Kidney (tissue), 14 donors: Measurements from ENCODE around the gene SMC1B. TPM values are rescaled to one million over a fixed set of nuclear protein-coding genes. Genes with fewer than 3 reads are reported as not detected.

Source experiments
- DNase-seq, 5 donors: peaks; one replicate each; pipeline ENCODE4 v3.0.0-alpha.2; 2013 to 2020
- FAIRE-seq: peaks from 2 replicates; lab custom pipeline; 2012; peaks lifted over from hg19 to GRCh38; lab: Jason Lieb, UNC
- H3K27ac ChIP-seq, 2 donors: one replicate each; pipeline ENCODE4 v1.7.0; 2013; ENCODE audit warnings: low read depth in 2 of 2, low read length in 2 of 2, inconsistent platforms in 1 of 2
- H3K27me3 ChIP-seq: one replicate; pipeline ENCODE4 v1.7.1; 2013; ENCODE audit warnings: low read length, inconsistent platforms; ENCODE audit not compliant: control insufficient read depth, insufficient read depth
- H3K36me3 ChIP-seq, 3 donors: one replicate each; pipeline versions ENCODE4 v1.7.0 to v1.7.1; 2013; ENCODE audit warnings: low read length in 3 of 3, control low read depth in 1 of 3, inconsistent platforms in 1 of 3; ENCODE audit not compliant: insufficient read depth in 3 of 3, control insufficient read depth in 2 of 3
- H3K4me1 ChIP-seq, 3 donors: one replicate each; pipeline versions ENCODE4 v1.7.0 to v1.7.1; 2013; ENCODE audit warnings: low read length in 3 of 3, inconsistent platforms in 1 of 3, low read depth in 1 of 3; ENCODE audit not compliant: control insufficient read depth in 2 of 3, insufficient read depth in 2 of 3
- H3K4me3 ChIP-seq, 3 donors: one replicate each; pipeline versions ENCODE4 v1.7.0 to v1.8.1; 2013; ENCODE audit warnings: low read length in 3 of 3, control low read depth in 1 of 3, inconsistent platforms in 1 of 3
- H3K9ac ChIP-seq, 3 donors: one replicate each; pipeline versions ENCODE4 v1.7.0 to v1.7.1; 2013; ENCODE audit warnings: low read length in 3 of 3, control low read depth in 1 of 3, inconsistent platforms in 1 of 3
- H3K9me3 ChIP-seq, 3 donors: one replicate each; pipeline versions ENCODE4 v1.7.0 to v1.7.1; 2013; ENCODE audit warnings: low read length in 3 of 3, control low read depth in 1 of 3, inconsistent platforms in 1 of 3; ENCODE audit not compliant: control insufficient read depth in 2 of 3, insufficient read depth in 1 of 3
- intact Hi-C: fragments of 100-400 bp; cut with DNase I; formaldehyde crosslinking; loops from one replicate; pipeline ENCODE4 v1.11.1; 2022
- polyA plus RNA-seq: library from polyadenylated mRNA; stranded (reverse); fragments of 350-450 nt; fragmentation: Illumina TruSeq; extraction: RNeasy Lipid Tissue Mini Kit (QIAGEN cat#74804); gene quantifications from one replicate; pipeline ENCODE4 v1.2.3, GENCODE V29; 2014; ENCODE audit warnings: low read depth, low replicate concordance; ENCODE audit not compliant: insufficient read depth
- total RNA-seq: library from RNA; stranded (reverse); fragmentation: NEBNext Ultra II Directional; extraction: Animal tissue kit (Norgen Biotek cat#: 25700); gene quantifications from one replicate; pipeline ENCODE4 v1.2.1, GENCODE V29; 2021
- TF ChIP-seq, protein P1 (sequence below): IDR thresholded peaks from 3 replicates; pipeline ENCODE4 v1.5.1; 2012; ENCODE audit warnings: mild to moderate bottlenecking, moderate library complexity, borderline replicate concordance; ENCODE audit not compliant: insufficient read depth; ENCODE audit errors: extremely low read depth
- donor health status: control.
- donor health status: control.
- donor health status: control.
- donor health status: control.
- donor health status: control.
- donor health status: DM: yes; HTN: yes; CAD: no.
- donor health status: Normal renal cell carcinoma (clear cell type).

SMC1B gene
- total and polyA plus RNA-seq, 2 donors from 2014 or later, result not detected

DNA sequence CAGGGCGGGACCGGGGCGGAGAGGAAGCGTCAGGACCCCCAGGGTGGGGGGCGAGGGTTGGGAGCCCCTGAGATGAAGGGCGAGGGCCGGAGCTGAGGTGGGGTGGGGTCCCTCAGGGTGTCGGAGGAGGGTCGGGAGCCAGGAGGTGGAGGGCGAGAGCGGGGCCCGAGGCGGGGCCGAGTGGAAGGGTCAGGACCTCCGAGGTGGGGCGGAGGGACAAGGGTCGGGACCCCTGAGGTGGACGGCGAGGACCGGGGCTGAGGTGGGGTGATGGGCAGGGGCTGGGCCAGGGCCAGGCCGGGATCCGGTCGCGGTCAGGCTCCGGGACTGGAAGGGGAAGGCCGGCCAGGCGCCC, 409 bp downstream of the SMC1B start:
- TF ChIP-seq, protein P1, sequence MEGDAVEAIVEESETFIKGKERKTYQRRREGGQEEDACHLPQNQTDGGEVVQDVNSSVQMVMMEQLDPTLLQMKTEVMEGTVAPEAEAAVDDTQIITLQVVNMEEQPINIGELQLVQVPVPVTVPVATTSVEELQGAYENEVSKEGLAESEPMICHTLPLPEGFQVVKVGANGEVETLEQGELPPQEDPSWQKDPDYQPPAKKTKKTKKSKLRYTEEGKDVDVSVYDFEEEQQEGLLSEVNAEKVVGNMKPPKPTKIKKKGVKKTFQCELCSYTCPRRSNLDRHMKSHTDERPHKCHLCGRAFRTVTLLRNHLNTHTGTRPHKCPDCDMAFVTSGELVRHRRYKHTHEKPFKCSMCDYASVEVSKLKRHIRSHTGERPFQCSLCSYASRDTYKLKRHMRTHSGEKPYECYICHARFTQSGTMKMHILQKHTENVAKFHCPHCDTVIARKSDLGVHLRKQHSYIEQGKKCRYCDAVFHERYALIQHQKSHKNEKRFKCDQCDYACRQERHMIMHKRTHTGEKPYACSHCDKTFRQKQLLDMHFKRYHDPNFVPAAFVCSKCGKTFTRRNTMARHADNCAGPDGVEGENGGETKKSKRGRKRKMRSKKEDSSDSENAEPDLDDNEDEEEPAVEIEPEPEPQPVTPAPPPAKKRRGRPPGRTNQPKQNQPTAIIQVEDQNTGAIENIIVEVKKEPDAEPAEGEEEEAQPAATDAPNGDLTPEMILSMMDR, result no peak
- Histone ChIP-seq H3K9ac (no peak overlapping the region), H3K27me3 (no peaks in the 10 kb centered on the region), H3K9me3 (no peaks in the 10 kb centered on the region), H3K4me3 (peak overlapping the region in 1 of 3 donors; percentile 71), H3K36me3 (no peaks in the 10 kb centered on the region), H3K4me1 (peaks cover 0 to 2% (median 0%) of the 10 kb centered on the region in 3 donors), H3K27ac (no peak overlapping the region)
- intact Hi-C loops, result no loop called here
- no peak for FAIRE-seq
- peak in 1 of 5 donors; percentile 80 for DNase-seq

DNA sequence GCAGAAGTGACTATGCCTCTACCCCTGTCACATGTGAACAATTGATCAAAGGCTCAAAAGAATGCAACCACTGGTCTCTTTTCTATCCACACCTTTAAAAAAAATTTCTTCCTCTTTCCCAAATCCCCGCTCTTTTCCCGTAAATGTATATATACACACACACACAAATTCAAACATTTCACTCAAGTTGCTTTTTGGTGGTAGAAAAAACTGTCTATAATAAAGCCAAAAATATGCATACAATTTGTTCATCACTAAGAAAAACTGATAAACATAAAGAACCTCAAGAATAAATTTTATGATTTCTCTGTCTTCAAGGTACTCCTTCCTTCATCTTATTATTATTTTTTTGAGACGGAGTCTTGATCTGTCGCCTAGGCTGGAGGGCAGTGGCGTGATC, 5.6 kb downstream of the SMC1B start:
- H3K9me3 ChIP-seq, result no peaks in the 10 kb centered on the region
- no peak overlapping the region for H3K27ac ChIP-seq
- intact Hi-C loops, result no loop called here
- H3K4me3 ChIP-seq, result no peak overlapping the region
- TF ChIP-seq, protein P1, result no peak
- FAIRE-seq (no peak), DNase-seq (no peak)
- no peaks in the 10 kb centered on the region for H3K4me1 ChIP-seq
- no peaks in the 10 kb centered on the region for H3K36me3 ChIP-seq
- no peaks in the 10 kb centered on the region for H3K27me3 ChIP-seq
- no peak overlapping the region for H3K9ac ChIP-seq

DNA sequence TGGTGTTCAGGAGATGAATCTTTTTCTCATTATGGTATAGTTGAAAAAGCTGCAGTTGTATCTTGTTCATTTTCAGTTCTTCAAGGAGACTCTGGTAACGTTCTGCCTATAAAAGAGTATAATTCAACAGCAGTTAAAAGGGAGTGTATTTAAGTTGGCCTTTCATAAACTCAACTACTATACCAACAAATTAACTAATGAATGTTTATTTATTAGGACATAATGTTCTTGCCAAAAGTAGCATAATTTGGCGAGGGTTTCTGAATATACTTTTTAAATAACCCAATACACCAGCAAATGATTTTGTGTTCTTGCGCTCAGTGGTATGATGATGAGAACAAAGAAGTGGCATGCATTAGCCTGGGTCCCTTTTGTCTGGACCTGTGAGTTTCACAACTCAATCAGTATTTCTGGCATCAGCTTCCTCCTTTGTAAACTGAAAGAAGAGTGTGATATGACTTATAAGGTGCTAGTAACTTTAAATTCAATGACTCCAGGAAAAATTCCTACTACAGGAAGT, 10.9 kb downstream of the SMC1B start:
- no peak for FAIRE-seq
- intact Hi-C loops, result no loop called here
- H3K4me1 ChIP-seq, result no peaks in the 10 kb centered on the region
- H3K9me3 ChIP-seq, result no peaks in the 10 kb centered on the region
- H3K36me3 ChIP-seq, result no peaks in the 10 kb centered on the region
- no peaks in the 10 kb centered on the region for H3K27me3 ChIP-seq
- no peak overlapping the region for H3K4me3 ChIP-seq
- no peak overlapping the region for H3K27ac ChIP-seq
- TF ChIP-seq, protein P1, result no peak
- no peak overlapping the region for H3K9ac ChIP-seq
- no peak for DNase-seq

DNA sequence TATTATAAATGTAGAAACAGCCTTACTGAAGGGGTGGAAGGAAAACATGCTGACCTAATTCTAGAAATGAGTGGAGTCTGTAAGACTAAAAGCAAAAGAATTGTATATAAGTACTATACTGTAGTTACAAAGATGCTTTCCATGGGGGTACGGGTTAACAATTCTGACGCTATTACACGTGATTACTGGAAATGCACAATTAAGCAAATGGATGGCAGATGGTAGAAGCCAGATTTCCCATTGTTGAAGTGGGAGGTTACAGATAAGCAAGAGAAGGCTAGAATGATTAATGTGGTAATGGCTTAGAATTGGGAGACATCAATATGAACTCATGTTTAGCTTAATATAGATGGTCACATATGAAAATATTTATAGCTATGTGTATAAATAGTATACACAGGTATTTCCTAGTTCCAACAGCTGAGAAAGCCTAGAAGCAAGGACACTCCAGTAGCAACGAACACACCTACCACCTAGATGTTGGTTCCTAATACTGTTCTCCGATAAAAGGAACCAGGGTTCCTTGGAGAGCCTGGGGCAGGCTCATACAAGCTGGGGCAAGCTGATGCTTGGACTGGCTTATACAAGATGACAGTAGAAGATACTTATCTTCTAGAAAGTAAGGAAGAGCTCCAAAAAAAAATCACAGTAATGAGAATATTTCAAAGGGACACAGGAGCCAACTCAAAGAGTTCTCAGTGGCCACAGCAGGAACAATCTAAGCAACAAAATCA, 13.5 kb downstream of the SMC1B start:
- H3K4me3 ChIP-seq, result no peak overlapping the region
- intact Hi-C loops, result no loop called here
- H3K36me3 ChIP-seq, result no peaks in the 10 kb centered on the region
- H3K4me1 ChIP-seq, result no peaks in the 10 kb centered on the region
- DNase-seq (no peak), FAIRE-seq (no peak)
- H3K9ac ChIP-seq, result no peak overlapping the region
- H3K9me3 ChIP-seq, result no peaks in the 10 kb centered on the region
- TF ChIP-seq, protein P1, result no peak
- no peaks in the 10 kb centered on the region for H3K27me3 ChIP-seq
- H3K27ac ChIP-seq, result no peak overlapping the region
